OCI-LY7 (cell line): ENCODE data around the gene KIF15. TPM values are rescaled to one million over a fixed set of nuclear protein-coding genes. Genes with fewer than 3 reads are reported as not detected.

Experiments
- BruUV-seq: library from RNA; stranded (reverse); fragments of 400-500 nt; replicated peaks from 2 replicates; lab custom pipeline; 2021; lab: Mats Ljungman, UMichigan
- CTCF ChIA-PET: fragments of 300-600 bp; sonication (Branson Sonifier 250); formaldehyde crosslinking; loops from one replicate; lab custom pipeline; 2022; ENCODE audit warnings: antibody characterized with exemption; ENCODE audit not compliant: unreplicated experiment; lab: Charles Lee
- POLR2A ChIA-PET: fragments of 300-600 bp; sonication (Branson Sonifier 250); formaldehyde crosslinking; loops from one replicate; lab custom pipeline; 2022; ENCODE audit warnings: antibody characterized with exemption; lab: Charles Lee
- DNase-seq: peaks from one replicate; pipeline ENCODE4 v3.0.0-alpha.2; 2015; ENCODE audit warnings: low spot score
- H2AFZ ChIP-seq: fragments of 200-600 bp; sonication (generic), shearing (Covaris generic); 2 replicates; pipeline ENCODE4 v1.6.1; 2014; ENCODE audit warnings: mild to moderate bottlenecking, antibody characterized with exemption, low read length, moderate library complexity
- H3K27ac ChIP-seq: fragments of 200-600 bp; sonication (generic); 2 replicates; pipeline ENCODE4 v1.5.1; 2014; ENCODE audit warnings: mixed run types, low read depth, mild to moderate bottlenecking, moderate library complexity, low read length, inconsistent platforms; ENCODE audit not compliant: poor library complexity, severe bottlenecking
- H3K36me3 ChIP-seq: fragments of 200-600 bp; sonication (generic); 2 replicates; pipeline ENCODE4 v1.6.1; 2014; ENCODE audit warnings: mild to moderate bottlenecking, antibody characterized with exemption, low read length, moderate library complexity, mixed read lengths; ENCODE audit not compliant: insufficient read depth
- H3K4me1 ChIP-seq: fragments of 200-600 bp; sonication (generic); 2 replicates; pipeline ENCODE4 v1.5.1; 2014; ENCODE audit warnings: mild to moderate bottlenecking, low read length; ENCODE audit not compliant: insufficient read depth, poor library complexity, severe bottlenecking
- H3K4me2 ChIP-seq: fragments of 200-600 bp; sonication (generic); 2 replicates; pipeline ENCODE4 v1.6.1; 2014; ENCODE audit warnings: mild to moderate bottlenecking, low read length
- H3K4me3 ChIP-seq: fragments of 200-600 bp; sonication (generic); 2 replicates; pipeline ENCODE4 v1.5.1; 2014; ENCODE audit warnings: mild to moderate bottlenecking, low read depth, low read length; ENCODE audit not compliant: poor library complexity, severe bottlenecking
- H3K79me2 ChIP-seq: fragments of 200-600 bp; sonication (generic); 2 replicates; pipeline ENCODE4 v1.6.1; 2016; ENCODE audit warnings: low read depth, mild to moderate bottlenecking, low read length, moderate library complexity, mixed read lengths; ENCODE audit not compliant: insufficient read depth
- H3K9me2 ChIP-seq: fragments of 200-600 bp; sonication (generic); 2 replicates; pipeline ENCODE4 v1.6.1; 2016; ENCODE audit warnings: mild to moderate bottlenecking, low read length, mixed read lengths; ENCODE audit not compliant: insufficient read depth
- H3K9me3 ChIP-seq: fragments of 200-600 bp; sonication (generic); 2 replicates; pipeline ENCODE4 v1.6.1; 2014; ENCODE audit warnings: mild to moderate bottlenecking, mixed run types, low read length, mixed read lengths
- H4K20me1 ChIP-seq: fragments of 200-600 bp; sonication (generic); 2 replicates; pipeline ENCODE4 v1.6.1; 2014; ENCODE audit warnings: mild to moderate bottlenecking, antibody characterized with exemption, low read length, moderate library complexity, mixed read lengths; ENCODE audit not compliant: insufficient read depth
- EZH2phosphoT487 ChIP-seq: fragments of 200-600 bp; sonication (generic); IDR thresholded peaks from 2 replicates; pipeline ENCODE4 v1.6.1; 2018; ENCODE audit warnings: low read depth, borderline replicate concordance, mild to moderate bottlenecking, mixed run types, antibody characterized with exemption, low read length, moderate library complexity, mixed read lengths
- intact Hi-C: fragments of 100-400 bp; cut with micrococcal nuclease; formaldehyde crosslinking; loops from one replicate; pipeline ENCODE4 v1.10.0; 2022; ENCODE audit not compliant: unreplicated experiment
- total RNA-seq, 2 experiments: library from RNA; depleted of rRNA in 1 of 2; stranded (reverse); fragments of >200 nt in 1 of 2; shearing (Covaris generic) in 1 of 2; gene quantifications; 2 replicates each; pipeline ENCODE4 v1.2.3, GENCODE V29; 2014 to 2022
- TF ChIP-seq, protein P1 (sequence below): fragments of 200-600 bp; sonication (generic); conservative IDR thresholded peaks from 2 replicates; pipeline ENCODE4 v1.5.1; 2014; ENCODE audit warnings: mild to moderate bottlenecking, antibody characterized with exemption, low read length, moderate library complexity, mixed read lengths

The KIF15 gene
- total RNA-seq, 2 experiments from 2014 or later = 37.0 to 44.9 TPM

DNA sequence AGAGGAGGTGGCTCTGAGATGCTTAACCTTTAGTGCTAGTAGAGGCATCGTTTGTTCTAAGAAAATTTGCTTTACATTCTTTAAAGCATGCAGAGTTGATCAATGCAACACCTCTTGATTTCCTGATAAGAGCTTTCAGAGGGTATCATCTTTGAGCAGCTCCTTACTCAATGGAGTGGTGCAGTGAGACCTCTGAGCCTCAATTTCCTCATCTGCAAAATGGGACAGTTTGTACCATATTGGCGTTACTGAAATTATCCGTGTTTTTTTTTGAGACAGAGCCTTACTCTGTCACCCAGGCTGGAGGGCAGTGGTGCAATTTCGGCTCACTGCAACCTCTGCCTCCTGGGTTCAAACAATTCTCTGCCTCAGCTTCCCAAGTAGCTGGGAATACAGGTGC is 98.5 kb downstream of the KIF15 start:
- no peak overlapping the region for H2AFZ ChIP-seq
- H3K9me3 ChIP-seq = no peaks in the 10 kb centered on the region
- TF ChIP-seq, protein P1, sequence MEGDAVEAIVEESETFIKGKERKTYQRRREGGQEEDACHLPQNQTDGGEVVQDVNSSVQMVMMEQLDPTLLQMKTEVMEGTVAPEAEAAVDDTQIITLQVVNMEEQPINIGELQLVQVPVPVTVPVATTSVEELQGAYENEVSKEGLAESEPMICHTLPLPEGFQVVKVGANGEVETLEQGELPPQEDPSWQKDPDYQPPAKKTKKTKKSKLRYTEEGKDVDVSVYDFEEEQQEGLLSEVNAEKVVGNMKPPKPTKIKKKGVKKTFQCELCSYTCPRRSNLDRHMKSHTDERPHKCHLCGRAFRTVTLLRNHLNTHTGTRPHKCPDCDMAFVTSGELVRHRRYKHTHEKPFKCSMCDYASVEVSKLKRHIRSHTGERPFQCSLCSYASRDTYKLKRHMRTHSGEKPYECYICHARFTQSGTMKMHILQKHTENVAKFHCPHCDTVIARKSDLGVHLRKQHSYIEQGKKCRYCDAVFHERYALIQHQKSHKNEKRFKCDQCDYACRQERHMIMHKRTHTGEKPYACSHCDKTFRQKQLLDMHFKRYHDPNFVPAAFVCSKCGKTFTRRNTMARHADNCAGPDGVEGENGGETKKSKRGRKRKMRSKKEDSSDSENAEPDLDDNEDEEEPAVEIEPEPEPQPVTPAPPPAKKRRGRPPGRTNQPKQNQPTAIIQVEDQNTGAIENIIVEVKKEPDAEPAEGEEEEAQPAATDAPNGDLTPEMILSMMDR = no peak
- TF ChIP-seq EZH2phosphoT487 = no peak
- POLR2A ChIA-PET = no interaction called here
- H3K4me3 ChIP-seq = no peak overlapping the region
- no peak overlapping the region for H3K27ac ChIP-seq
- H3K36me3 ChIP-seq = peaks cover 21% of the 10 kb centered on the region
- intact Hi-C loops = no loop called here
- BruUV-seq = no TSS peak
- H3K79me2 ChIP-seq = no peaks in the 10 kb centered on the region
- peaks cover 13% of the 10 kb centered on the region for H3K4me1 ChIP-seq
- H3K4me2 ChIP-seq = no peak overlapping the region
- H4K20me1 ChIP-seq = no peaks in the 10 kb centered on the region
- H3K9me2 ChIP-seq = no peaks in the 10 kb centered on the region
- CTCF ChIA-PET = no interaction called here
- DNase-seq = no peak

DNA sequence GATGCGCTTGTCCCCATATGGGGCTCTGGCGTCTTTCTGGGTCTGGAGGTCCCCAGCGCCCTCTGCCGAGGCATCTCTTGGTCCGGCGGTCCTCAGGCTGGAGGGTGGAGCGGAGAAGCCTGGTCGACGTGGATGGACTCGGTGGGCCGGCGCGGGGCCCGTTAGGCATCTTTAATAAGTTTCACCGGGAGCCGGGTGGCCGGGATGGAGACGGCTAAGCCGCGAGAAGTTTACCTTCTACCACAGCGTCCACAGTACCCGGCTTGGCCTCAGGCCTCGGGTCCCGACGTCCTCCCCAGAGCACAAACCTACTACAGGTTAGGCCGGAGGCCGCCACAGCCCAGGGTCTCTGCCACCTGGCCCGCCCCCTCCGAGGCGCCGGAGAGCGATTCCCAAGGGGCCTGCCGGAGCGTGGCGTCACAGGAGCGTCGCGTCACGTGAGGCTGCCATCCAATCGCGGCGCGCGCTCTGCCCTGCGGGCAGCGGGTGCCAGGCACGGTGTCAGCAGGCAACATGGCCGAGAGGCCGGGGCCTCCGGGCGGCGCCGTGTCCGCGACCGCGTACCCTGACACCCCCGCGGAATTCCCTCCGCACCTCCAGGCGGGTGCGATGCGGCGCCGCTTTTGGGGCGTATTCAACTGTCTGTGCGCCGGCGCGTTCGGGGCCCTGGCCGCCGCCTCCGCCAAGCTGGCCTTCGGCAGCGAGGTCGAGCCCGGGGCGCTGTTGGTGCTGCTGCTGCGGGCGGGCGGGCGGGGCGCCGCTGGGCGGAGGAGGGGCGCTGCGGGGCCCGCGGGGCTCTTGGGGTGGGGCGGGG is 100.0 kb downstream of the KIF15 start, which contains the start of gene TMEM42:
TSS of gene TMEM42 (plus strand) at position 501 of the 814 bp plus-strand sequence. CDS start at position 514, 13 bp downstream.
- Histone ChIP-seq H3K4me3 (peak within 1 kb of the TSS; percentile 78), H3K4me2 (peak within 1 kb of the TSS; percentile 90), H2AFZ (peak within 1 kb of the TSS; percentile 89), H3K36me3 (peaks cover 25% of the 10 kb centered on the region), H3K27ac (no peak within 1 kb of the TSS), H4K20me1 (no peaks in the 10 kb centered on the region), H3K4me1 (peaks cover 13% of the 10 kb centered on the region), H3K9me2 (no peaks in the 10 kb centered on the region), H3K9me3 (no peaks in the 10 kb centered on the region), H3K79me2 (no peaks in the 10 kb centered on the region)
- no TSS peak for BruUV-seq
- CTCF ChIA-PET = no interaction called here
- DNase-seq = peak; percentile 93
- POLR2A ChIA-PET = no interaction called here
- intact Hi-C loops = loop anchor here (1.0 kb wide), 1 partner anchor 100 kb away; the partner anchor contains the start of genes KIAA1143 and KIF15
- TF ChIP-seq EZH2phosphoT487 = no peak
- TF ChIP-seq, protein P1 = no peak

DNA sequence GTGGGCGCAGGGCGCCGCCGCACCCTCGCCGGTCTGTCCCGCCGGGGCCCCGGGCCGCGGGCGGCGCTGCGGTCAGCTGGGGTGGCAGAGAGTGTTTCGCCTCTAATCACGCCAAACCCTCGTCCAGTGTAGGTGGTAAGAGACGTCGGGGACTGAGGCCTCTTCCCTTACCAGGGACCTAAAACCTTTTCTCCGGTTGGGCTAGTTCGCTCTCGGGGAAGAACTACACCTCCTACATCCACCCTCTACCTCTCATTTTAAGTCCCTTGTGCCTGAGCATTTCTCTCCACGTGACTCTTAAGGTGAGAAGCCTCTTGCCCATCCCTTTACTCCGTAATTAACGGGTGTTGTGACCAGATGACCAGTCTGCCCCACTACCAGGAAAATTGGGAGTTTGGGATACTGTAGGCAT is 100.6 kb downstream of the KIF15 start:
- Histone ChIP-seq H3K9me3 (no peaks in the 10 kb centered on the region), H3K27ac (no peak overlapping the region), H3K4me2 (peak overlapping the region; percentile 90), H4K20me1 (no peaks in the 10 kb centered on the region), H2AFZ (peak overlapping the region; percentile 57; the same call in 1 of the 2 replicates), H3K4me1 (peaks cover 13% of the 10 kb centered on the region), H3K9me2 (no peaks in the 10 kb centered on the region), H3K36me3 (peaks cover 25% of the 10 kb centered on the region), H3K4me3 (peak overlapping the region; percentile 78), H3K79me2 (no peaks in the 10 kb centered on the region)
- DNase-seq = peak; percentile 22
- CTCF ChIA-PET = no interaction called here
- no peak for TF ChIP-seq EZH2phosphoT487
- TF ChIP-seq, protein P1 = no peak
- intact Hi-C loops = no loop called here
- no TSS peak for BruUV-seq
- POLR2A ChIA-PET = no interaction called here
